ENCODE results near the gene NFASC. TPM values are rescaled to one million over a fixed set of nuclear protein-coding genes. Genes with fewer than 3 reads are reported as not detected.

NFASC gene
- total RNA-seq, 5 donors from 2014 or later (not counting 1 experiment from before 2014, with no cell fraction given) = 0.13 to 0.35 (median 0.19) TPM; not detected in 2

- DNase-seq (no peak), ATAC-seq (replicated peaks in 1 of 4) (no peak)
- Histone ChIP-seq H3K27ac (ENCODE audit: low read length) (no peak overlapping the region), H3K36me3 (ENCODE audit: control insufficient read depth in 2 of 2, extremely low read depth in 1 of 2, insufficient read depth in 1 of 2, low read length in 1 of 2) (no peaks in the 10 kb centered on the region), H3K4me1 (ENCODE audit: control insufficient read depth in 1 of 2, extremely low read depth in 1 of 2, insufficient read depth in 2 of 2, low read length in 2 of 2) (peaks cover 0 to 7% of the 10 kb centered on the region in 2 experiments), H3K27me3 (replicated peaks in 1 of 2; ENCODE audit: control insufficient read depth in 2 of 2, extremely low read depth in 1 of 2, insufficient read depth in 2 of 2, low read length in 1 of 2) (peaks cover 0 to 22% of the 10 kb centered on the region in 2 experiments), H3K4me3 (ENCODE audit: control insufficient read depth in 1 of 2, extremely low read depth in 1 of 2, low read length in 1 of 2) (no peak overlapping the region), H3K9me3 (no peaks in the 10 kb centered on the region)
- Mint-ChIP-seq H3K27ac (no peak overlapping the region), H3K36me3 (no peaks in the 10 kb centered on the region), H3K4me1 (no peaks in the 10 kb centered on the region), H3K27me3 (peaks cover 4 to 11% of the 10 kb centered on the region in 2 donors), H3K9me3 (no peaks in the 10 kb centered on the region), H3K4me3 (no peak overlapping the region)
- ChIA-PET POLR2A (no interaction called here), CTCF (no interaction called here)
- WGBS (ENCODE audit: insufficient coverage) = 43% methylated on average over 2 of the region's 4 CpGs
Observed at GRCh38 chr1:204945565-204945977, 74.9 kb downstream of the NFASC start.

- H3K27me3 Mint-ChIP-seq = peaks cover 4 to 11% of the 10 kb centered on the region in 2 donors
- WGBS (ENCODE audit: insufficient coverage) = 86% methylated on average over 5 of the region's 9 CpGs
Observed at GRCh38 chr1:204946640-204947039, 76.0 kb downstream of the NFASC start.

DNA sequence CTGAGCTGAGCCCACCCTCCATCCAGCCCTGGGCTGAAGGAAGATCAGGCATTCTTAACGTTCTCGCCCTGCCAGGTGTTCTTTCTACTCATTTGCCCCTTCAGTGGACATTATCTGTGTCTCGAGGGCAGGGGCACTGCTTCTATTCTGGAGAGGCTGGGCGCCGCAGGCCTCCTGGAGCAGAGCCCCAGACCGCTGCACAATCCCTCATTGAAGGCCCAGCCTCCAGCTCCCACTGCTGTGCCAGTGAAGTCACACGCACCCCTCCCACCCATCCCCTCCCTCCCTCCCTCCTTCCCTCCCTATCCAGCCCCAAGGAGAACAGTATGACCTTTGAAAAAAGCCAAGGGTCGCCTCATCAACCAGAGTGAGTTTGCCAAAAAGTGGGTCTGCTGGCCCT, 76.7 kb downstream of the NFASC start:
- peaks cover 0 to 7% of the 10 kb centered on the region in 2 experiments for H3K4me1 ChIP-seq (ENCODE audit: control insufficient read depth in 1 of 2, extremely low read depth in 1 of 2, insufficient read depth in 2 of 2, low read length in 2 of 2)
- H3K9me3 ChIP-seq = no peaks in the 10 kb centered on the region
- Mint-ChIP-seq H3K27ac (no peak overlapping the region), H3K4me3 (no peak overlapping the region), H3K36me3 (no peaks in the 10 kb centered on the region), H3K9me3 (no peaks in the 10 kb centered on the region), H3K27me3 (peaks cover 4 to 11% of the 10 kb centered on the region in 2 donors), H3K4me1 (no peaks in the 10 kb centered on the region)
- DNase-seq = no peak
- no peaks in the 10 kb centered on the region for H3K36me3 ChIP-seq (ENCODE audit: control insufficient read depth in 2 of 2, extremely low read depth in 1 of 2, insufficient read depth in 1 of 2, low read length in 1 of 2)
- H3K27ac ChIP-seq (ENCODE audit: low read length) = no peak overlapping the region
- H3K4me3 ChIP-seq (ENCODE audit: control insufficient read depth in 1 of 2, extremely low read depth in 1 of 2, low read length in 1 of 2) = no peak overlapping the region
- 40% methylated on average over 3 of the region's 8 CpGs for WGBS (ENCODE audit: insufficient coverage)
- ChIA-PET CTCF (no interaction called here), POLR2A (no interaction called here)
- peaks cover 0 to 27% of the 10 kb centered on the region in 2 experiments for H3K27me3 ChIP-seq (replicated peaks in 1 of 2; ENCODE audit: control insufficient read depth in 2 of 2, extremely low read depth in 1 of 2, insufficient read depth in 2 of 2, low read length in 1 of 2)
- ATAC-seq (replicated peaks in 1 of 4) = no peak

More at GRCh38 chr1:204946640-204947039, 76.0 kb downstream of the NFASC start:
- H3K36me3 Mint-ChIP-seq = no peaks in the 10 kb centered on the region
- Histone ChIP-seq H3K36me3 (ENCODE audit: control insufficient read depth in 2 of 2, extremely low read depth in 1 of 2, insufficient read depth in 1 of 2, low read length in 1 of 2) (no peaks in the 10 kb centered on the region), H3K27ac (ENCODE audit: low read length) (no peak overlapping the region), H3K4me1 (ENCODE audit: control insufficient read depth in 1 of 2, extremely low read depth in 1 of 2, insufficient read depth in 2 of 2, low read length in 2 of 2) (peaks cover 0 to 7% of the 10 kb centered on the region in 2 experiments), H3K27me3 (replicated peaks in 1 of 2; ENCODE audit: control insufficient read depth in 2 of 2, extremely low read depth in 1 of 2, insufficient read depth in 2 of 2, low read length in 1 of 2) (peaks cover 0 to 23% of the 10 kb centered on the region in 2 experiments), H3K9me3 (no peaks in the 10 kb centered on the region), H3K4me3 (ENCODE audit: control insufficient read depth in 1 of 2, extremely low read depth in 1 of 2, low read length in 1 of 2) (no peak overlapping the region)
- H3K27ac Mint-ChIP-seq = no peak overlapping the region
- H3K9me3 Mint-ChIP-seq = no peaks in the 10 kb centered on the region
- ChIA-PET POLR2A (no interaction called here), CTCF (no interaction called here)
- H3K4me3 Mint-ChIP-seq = no peak overlapping the region
- no peak for ATAC-seq (replicated peaks in 1 of 4)
- no peaks in the 10 kb centered on the region for H3K4me1 Mint-ChIP-seq
- DNase-seq = no peak

DNA sequence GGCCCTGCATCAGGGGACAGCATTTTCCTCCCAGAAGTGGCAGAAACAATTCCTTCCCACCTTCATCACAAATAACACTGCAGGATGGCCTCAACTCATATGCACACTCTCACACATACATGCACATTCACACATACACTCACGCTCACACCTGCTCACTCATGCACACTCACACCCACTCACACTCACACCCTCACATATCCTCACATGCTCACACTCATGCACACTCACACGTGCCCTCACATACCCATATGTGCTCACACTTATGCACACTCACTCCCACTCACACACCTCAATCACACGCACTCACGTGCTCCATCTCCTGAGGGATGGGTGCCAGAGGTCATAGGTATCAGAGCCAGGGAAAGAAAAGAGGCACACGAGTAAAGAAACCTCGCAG, 77.1 kb downstream of the NFASC start:
- POLR2A ChIA-PET = no interaction called here
- Histone ChIP-seq H3K4me1 (ENCODE audit: control insufficient read depth in 1 of 2, extremely low read depth in 1 of 2, insufficient read depth in 2 of 2, low read length in 2 of 2) (peaks cover 0 to 7% of the 10 kb centered on the region in 2 experiments), H3K9me3 (no peaks in the 10 kb centered on the region), H3K27ac (ENCODE audit: low read length) (no peak overlapping the region), H3K36me3 (ENCODE audit: control insufficient read depth in 2 of 2, extremely low read depth in 1 of 2, insufficient read depth in 1 of 2, low read length in 1 of 2) (no peaks in the 10 kb centered on the region), H3K27me3 (replicated peaks in 1 of 2; ENCODE audit: control insufficient read depth in 2 of 2, extremely low read depth in 1 of 2, insufficient read depth in 2 of 2, low read length in 1 of 2) (peaks cover 0 to 28% of the 10 kb centered on the region in 2 experiments), H3K4me3 (ENCODE audit: control insufficient read depth in 1 of 2, extremely low read depth in 1 of 2, low read length in 1 of 2) (no peak overlapping the region)
- no peak for ATAC-seq (replicated peaks in 1 of 4)
- H3K4me1 Mint-ChIP-seq = no peaks in the 10 kb centered on the region
- H3K36me3 Mint-ChIP-seq = no peaks in the 10 kb centered on the region
- H3K4me3 Mint-ChIP-seq = no peak overlapping the region
- WGBS (ENCODE audit: insufficient coverage) = 77% methylated on average over 3 of the region's 6 CpGs
- no peak overlapping the region for H3K27ac Mint-ChIP-seq
- no peak for DNase-seq
- CTCF ChIA-PET = no interaction called here
- peaks cover 4 to 11% of the 10 kb centered on the region in 2 donors for H3K27me3 Mint-ChIP-seq
- H3K9me3 Mint-ChIP-seq = no peaks in the 10 kb centered on the region

GRCh38 chr1:204950353-204951001, 79.8 kb downstream of the NFASC start:
- no peak overlapping the region for H3K27ac ChIP-seq (ENCODE audit: low read length)
- Mint-ChIP-seq H3K9me3 (no peaks in the 10 kb centered on the region), H3K36me3 (no peaks in the 10 kb centered on the region), H3K27ac (no peak overlapping the region), H3K4me3 (no peak overlapping the region), H3K4me1 (no peaks in the 10 kb centered on the region), H3K27me3 (peaks cover 11 to 14% of the 10 kb centered on the region in 2 donors)
- ChIA-PET CTCF (no interaction called here), POLR2A (no interaction called here)
- H3K4me1 ChIP-seq (ENCODE audit: control insufficient read depth in 1 of 2, extremely low read depth in 1 of 2, insufficient read depth in 2 of 2, low read length in 2 of 2) = peaks cover 0 to 7% of the 10 kb centered on the region in 2 experiments
- H3K4me3 ChIP-seq (ENCODE audit: control insufficient read depth in 1 of 2, extremely low read depth in 1 of 2, low read length in 1 of 2) = no peak overlapping the region
- H3K36me3 ChIP-seq (ENCODE audit: control insufficient read depth in 2 of 2, extremely low read depth in 1 of 2, insufficient read depth in 1 of 2, low read length in 1 of 2) = no peaks in the 10 kb centered on the region
- 67% methylated on average over 3 of the region's 13 CpGs for WGBS (ENCODE audit: insufficient coverage)
- DNase-seq = no peak
- no peaks in the 10 kb centered on the region for H3K9me3 ChIP-seq
- ATAC-seq (replicated peaks in 1 of 4) = no peak
- peaks cover 0 to 37% of the 10 kb centered on the region in 2 experiments for H3K27me3 ChIP-seq (replicated peaks in 1 of 2; ENCODE audit: control insufficient read depth in 2 of 2, extremely low read depth in 1 of 2, insufficient read depth in 2 of 2, low read length in 1 of 2)

GRCh38 chr1:204958317-204959307, 88.0 kb downstream of the NFASC start:
- ChIA-PET CTCF (interaction anchor here in 1 of 2 donors (0.7 kb wide), 1 partner anchor 959 kb away, joined by 3 read pairs; no protein-coding TSS in a partner anchor), POLR2A (no interaction called here)
- Mint-ChIP-seq H3K9me3 (no peaks in the 10 kb centered on the region), H3K27me3 (peaks cover 32 to 50% of the 10 kb centered on the region in 2 donors), H3K27ac (no peak overlapping the region), H3K36me3 (no peaks in the 10 kb centered on the region), H3K4me1 (no peaks in the 10 kb centered on the region), H3K4me3 (no peak overlapping the region)
- Histone ChIP-seq H3K9me3 (no peaks in the 10 kb centered on the region), H3K27ac (ENCODE audit: low read length) (no peak overlapping the region), H3K4me1 (ENCODE audit: control insufficient read depth in 1 of 2, extremely low read depth in 1 of 2, insufficient read depth in 2 of 2, low read length in 2 of 2) (no peaks in the 10 kb centered on the region), H3K36me3 (ENCODE audit: control insufficient read depth in 2 of 2, extremely low read depth in 1 of 2, insufficient read depth in 1 of 2, low read length in 1 of 2) (no peaks in the 10 kb centered on the region), H3K4me3 (ENCODE audit: control insufficient read depth in 1 of 2, extremely low read depth in 1 of 2, low read length in 1 of 2) (no peak overlapping the region), H3K27me3 (replicated peaks in 1 of 2; ENCODE audit: control insufficient read depth in 2 of 2, extremely low read depth in 1 of 2, insufficient read depth in 2 of 2, low read length in 1 of 2) (peaks cover 0 to 48% of the 10 kb centered on the region in 2 experiments)
- no peak for ATAC-seq (replicated peaks in 1 of 4)
- 78% methylated on average over 8 of the region's 11 CpGs for WGBS (ENCODE audit: insufficient coverage)
- DNase-seq = no peak
